ENCODE measurements around the gene NDUFS7. TPM values are rescaled to one million over a fixed set of nuclear protein-coding genes. Genes with fewer than 3 reads are reported as not detected.
A peak's percentile ranks its signal among the peaks of the same experiment; 100 is the strongest.
"Not testable (repeated sequence)": the region's sequence is repeated elsewhere in the genome, so short reads cannot be mapped to it uniquely, and the experiment has no call there.

NDUFS7 gene
- total and polyA plus RNA-seq, 7 donors, result 177 to 423 (median 294) TPM

DNA sequence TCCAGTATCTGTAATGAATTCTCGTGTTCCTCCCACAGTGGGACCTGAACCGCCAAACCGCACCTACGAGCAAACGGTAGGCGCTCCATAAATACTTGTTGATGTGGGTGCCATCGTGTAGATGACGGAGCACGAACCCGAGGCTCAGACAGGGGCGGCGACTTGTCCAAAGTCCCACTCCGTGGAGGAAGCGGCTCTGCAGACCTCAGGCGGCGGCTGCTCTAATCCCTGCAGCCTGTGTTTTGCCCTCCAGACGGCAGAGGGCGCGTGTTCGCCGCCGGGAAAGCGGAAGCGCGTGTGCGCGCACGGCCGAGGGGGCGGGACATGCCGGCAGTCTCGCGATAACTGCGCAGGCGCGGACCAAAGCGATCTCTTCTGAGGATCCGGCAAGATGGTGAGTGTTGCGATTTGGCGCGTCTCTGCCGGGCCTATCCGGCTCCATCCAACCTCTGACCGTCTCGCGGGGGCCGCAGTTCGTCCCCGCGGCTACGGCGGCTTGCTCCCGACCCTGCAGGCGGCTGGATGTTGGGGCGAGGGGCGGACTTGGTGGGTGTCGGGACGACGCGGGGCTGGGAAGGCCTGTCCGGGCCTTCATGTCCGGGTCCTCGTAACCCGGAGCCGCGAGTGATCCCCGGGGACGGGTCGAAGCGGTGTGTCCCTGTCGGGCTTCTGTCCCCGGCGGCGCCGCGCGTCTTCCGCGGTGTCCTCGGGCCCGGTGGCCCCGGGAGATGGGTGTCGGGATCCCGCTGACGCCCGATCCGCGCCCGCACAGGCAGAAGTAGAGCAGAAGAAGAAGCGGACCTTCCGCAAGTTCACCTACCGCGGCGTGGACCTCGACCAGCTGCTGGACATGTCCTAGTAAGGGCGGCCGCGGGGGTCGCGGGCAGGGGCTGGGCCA, 54.6 kb downstream of the NDUFS7 start, which contains the start of gene RPS15:
Gene RPS15, plus strand, starts transcription at position 362 of the 898 bp plus-strand sequence. Its CDS starts 30 bp downstream, at position 392.
- peak; percentile 88 to 94 (median 92) for ATAC-seq
- intact Hi-C loops (cut with DNase I), result no loop called here
- Histone ChIP-seq H3K4me1 (peaks cover 36% of the 10 kb centered on the region), H3K36me3 (ENCODE audit: insufficient read depth in 1 of 2, low read depth in 1 of 2) (peaks cover 20 to 63% of the 10 kb centered on the region in 2 donors), H3K27me3 (ENCODE audit: insufficient read depth in 3 of 3, low read length in 2 of 3) (no peaks in the 10 kb centered on the region), H3K4me3 (peak within 1 kb of the TSS; percentile 99), H3K27ac (peak within 1 kb of the TSS; percentile 91), H3K9me3 (no peaks in the 10 kb centered on the region)
- peak; percentile 91 for TF ChIP-seq CTCF (IDR thresholded peaks at IDR 0.05)
- DNase-seq, result peak; percentile 95 to 98
- WGBS, 3 donors, result 1% methylated on average over 85 to 100 of the region's 100 CpGs

- Histone ChIP-seq H3K9me3 (no peaks in the 10 kb centered on the region), H3K4me3 (peak overlapping the region; percentile 99), H3K36me3 (ENCODE audit: insufficient read depth in 1 of 2, low read depth in 1 of 2) (peaks cover 20 to 56% of the 10 kb centered on the region in 2 donors), H3K4me1 (peaks cover 36% of the 10 kb centered on the region), H3K27ac (peak overlapping the region; percentile 91), H3K27me3 (ENCODE audit: insufficient read depth in 3 of 3, low read length in 2 of 3) (no peaks in the 10 kb centered on the region)
- DNase-seq, result no peak
- intact Hi-C loops (cut with DNase I), result no loop called here
- WGBS, 3 donors, result 2 to 3% (median 3%) methylated on average over 26 of the region's 26 CpGs
- TF ChIP-seq CTCF (IDR thresholded peaks at IDR 0.05), result no peak
- ATAC-seq, result peak in 1 of 4 donors; percentile 12
Measured at GRCh38 chr19:1438933-1439354, 55.2 kb downstream of the NDUFS7 start.

DNA sequence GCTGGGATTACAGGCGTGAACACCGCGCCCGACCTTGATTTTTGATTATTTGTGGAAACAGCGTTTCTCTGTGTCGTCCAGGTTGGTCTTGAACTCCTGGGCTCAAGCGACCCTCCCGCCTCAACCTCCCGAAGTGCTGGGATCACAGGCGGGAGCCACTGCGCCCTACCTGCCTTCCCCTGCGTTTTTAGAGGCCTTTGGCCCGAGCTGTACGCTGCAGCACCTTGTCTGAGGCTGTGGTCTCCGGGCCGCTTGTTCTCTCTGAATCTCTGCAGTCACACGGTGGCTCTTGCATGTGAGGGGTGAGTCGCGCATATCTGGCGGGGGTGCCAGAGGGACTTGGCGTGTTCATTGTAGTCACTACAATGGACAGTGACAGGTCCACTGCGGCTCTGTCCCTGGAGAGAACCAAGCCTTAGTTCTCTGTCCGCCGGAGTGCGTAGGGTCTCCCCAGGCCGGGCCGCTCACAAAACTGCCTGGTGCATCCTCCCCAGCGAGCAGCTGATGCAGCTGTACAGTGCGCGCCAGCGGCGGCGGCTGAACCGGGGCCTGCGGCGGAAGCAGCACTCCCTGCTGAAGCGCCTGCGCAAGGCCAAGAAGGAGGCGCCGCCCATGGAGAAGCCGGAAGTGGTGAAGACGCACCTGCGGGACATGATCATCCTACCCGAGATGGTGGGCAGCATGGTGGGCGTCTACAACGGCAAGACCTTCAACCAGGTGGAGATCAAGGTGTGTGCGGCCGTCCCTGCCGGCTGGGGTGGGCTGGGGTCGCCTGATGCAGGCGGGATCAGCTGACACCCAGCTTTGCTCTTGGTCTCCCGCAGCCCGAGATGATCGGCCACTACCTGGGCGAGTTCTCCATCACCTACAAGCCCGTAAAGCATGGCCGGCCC, 56.1 kb downstream of the NDUFS7 start:
- not testable (repeated sequence) for H3K27me3 ChIP-seq (ENCODE audit: insufficient read depth in 3 of 3, low read length in 2 of 3); ATAC-seq; DNase-seq; H3K9me3 ChIP-seq
- Histone ChIP-seq H3K27ac (peak overlapping the region; percentile 91), H3K4me3 (peak overlapping the region; percentile 99), H3K4me1 (peaks cover 36% of the 10 kb centered on the region), H3K36me3 (ENCODE audit: insufficient read depth in 1 of 2, low read depth in 1 of 2) (peaks cover 17 to 48% of the 10 kb centered on the region in 2 donors)
- WGBS, 3 donors, result 80 to 82% (median 82%) methylated on average over 57 of the region's 57 CpGs
- intact Hi-C loops (cut with DNase I), result loop anchor here in 1 of 2 donors (10.0 kb wide), 1 partner anchor 155 kb away; the partner anchor contains the start of gene EFNA2

DNA sequence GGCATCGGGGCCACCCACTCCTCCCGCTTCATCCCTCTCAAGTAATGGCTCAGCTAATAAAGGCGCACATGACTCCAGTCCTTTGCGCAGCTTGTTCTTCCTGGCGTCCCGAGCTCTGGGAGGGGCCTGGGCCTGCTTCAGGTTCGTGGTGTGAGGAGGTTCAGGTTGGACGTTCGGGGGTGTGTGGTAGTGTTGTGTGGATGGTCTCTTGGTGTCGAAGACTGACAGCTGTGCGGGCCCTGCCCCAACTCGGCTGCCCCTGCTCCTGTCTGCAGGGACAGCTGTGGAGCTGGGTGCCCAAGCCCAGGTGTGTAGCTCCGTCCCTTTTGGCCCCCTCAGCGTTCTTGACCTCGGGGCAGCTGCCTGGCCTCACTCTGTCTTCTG, 56.7 kb downstream of the NDUFS7 start:
- ATAC-seq (no peak), DNase-seq (no peak)
- intact Hi-C loops (cut with DNase I), result loop anchor here in 1 of 2 donors (10.0 kb wide), 1 partner anchor 156 kb away; the partner anchor contains the start of gene EFNA2
- H3K27ac ChIP-seq, result no peak overlapping the region
- no peaks in the 10 kb centered on the region for H3K9me3 ChIP-seq
- peaks cover 36% of the 10 kb centered on the region for H3K4me1 ChIP-seq
- peaks cover 0 to 3% (median 2%) of the 10 kb centered on the region in 3 donors for H3K27me3 ChIP-seq (ENCODE audit: insufficient read depth in 3 of 3, low read length in 2 of 3)
- peaks cover 17 to 42% of the 10 kb centered on the region in 2 donors for H3K36me3 ChIP-seq (ENCODE audit: insufficient read depth in 1 of 2, low read depth in 1 of 2)
- no peak for TF ChIP-seq CTCF (IDR thresholded peaks at IDR 0.05)
- WGBS, 3 donors, result 75 to 85% (median 82%) methylated on average over 15 of the region's 15 CpGs
- no peak overlapping the region for H3K4me3 ChIP-seq

All from psoas muscle (tissue), 8 donors.